Measurements from ENCODE around the gene ASB9. TPM values are rescaled to one million over a fixed set of nuclear protein-coding genes. Genes with fewer than 3 reads are reported as not detected.

The ASB9 gene
- total RNA-seq, 1 donor from 2014 or later = not detected

DNA sequence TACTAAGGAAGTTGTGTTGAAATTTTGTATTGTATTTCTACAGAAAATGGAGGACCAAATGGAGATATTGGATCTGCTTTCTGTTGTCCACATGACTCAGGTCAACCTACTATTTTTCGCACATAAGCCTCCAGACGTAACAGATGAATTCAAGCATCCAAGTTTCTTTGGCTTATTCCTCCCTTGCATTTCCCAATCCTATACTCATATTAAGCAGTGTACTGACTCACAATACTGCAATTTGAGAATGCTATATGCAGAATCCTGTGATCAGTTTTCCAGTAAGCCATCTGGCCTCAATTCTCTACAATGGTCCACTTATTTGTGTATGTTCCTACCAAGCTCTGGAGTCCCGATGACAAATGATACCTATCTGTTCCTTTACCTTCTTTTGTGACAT is 75.7 kb downstream of the ASB9 start:
- TF ChIP-seq, protein P1, sequence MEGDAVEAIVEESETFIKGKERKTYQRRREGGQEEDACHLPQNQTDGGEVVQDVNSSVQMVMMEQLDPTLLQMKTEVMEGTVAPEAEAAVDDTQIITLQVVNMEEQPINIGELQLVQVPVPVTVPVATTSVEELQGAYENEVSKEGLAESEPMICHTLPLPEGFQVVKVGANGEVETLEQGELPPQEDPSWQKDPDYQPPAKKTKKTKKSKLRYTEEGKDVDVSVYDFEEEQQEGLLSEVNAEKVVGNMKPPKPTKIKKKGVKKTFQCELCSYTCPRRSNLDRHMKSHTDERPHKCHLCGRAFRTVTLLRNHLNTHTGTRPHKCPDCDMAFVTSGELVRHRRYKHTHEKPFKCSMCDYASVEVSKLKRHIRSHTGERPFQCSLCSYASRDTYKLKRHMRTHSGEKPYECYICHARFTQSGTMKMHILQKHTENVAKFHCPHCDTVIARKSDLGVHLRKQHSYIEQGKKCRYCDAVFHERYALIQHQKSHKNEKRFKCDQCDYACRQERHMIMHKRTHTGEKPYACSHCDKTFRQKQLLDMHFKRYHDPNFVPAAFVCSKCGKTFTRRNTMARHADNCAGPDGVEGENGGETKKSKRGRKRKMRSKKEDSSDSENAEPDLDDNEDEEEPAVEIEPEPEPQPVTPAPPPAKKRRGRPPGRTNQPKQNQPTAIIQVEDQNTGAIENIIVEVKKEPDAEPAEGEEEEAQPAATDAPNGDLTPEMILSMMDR (IDR thresholded peaks at IDR 0.05) = no peak
- DNase-seq (no peak), ATAC-seq (ENCODE audit: low read depth) (no peak)
- no peaks in the 10 kb centered on the region for H3K9me3 Mint-ChIP-seq
- POLR2A ChIA-PET = no interaction called here
- intact Hi-C loops (cut with micrococcal nuclease) = no loop called here
- no peaks in the 10 kb centered on the region for H3K36me3 Mint-ChIP-seq (ENCODE audit: low read depth)
- H3K4me1 Mint-ChIP-seq = no peaks in the 10 kb centered on the region
- H3K27me3 Mint-ChIP-seq = no peaks in the 10 kb centered on the region
- CTCF ChIA-PET = no interaction called here
- no peak overlapping the region for H3K4me3 Mint-ChIP-seq
- H3K27ac Mint-ChIP-seq = no peak overlapping the region

Other genes with a start within 250 kb of the ASB9 start
- gene ASB11, start 45.6 kb upstream of the ASB9 start, total RNA-seq = not detected in 2 replicates
- gene PIGA, start 65.4 kb upstream of the ASB9 start, total RNA-seq = 15.7 and 24.9 TPM in 2 replicates
- not detected in 2 replicates for gene VEGFD, start 114.3 kb upstream of the ASB9 start, total RNA-seq
- 0.82 and 1.7 TPM in 2 replicates for gene PIR, start 223.2 kb upstream of the ASB9 start, total RNA-seq
- gene BMX, start 230.7 kb upstream of the ASB9 start, total RNA-seq = not detected in 2 replicates